Measurements from ENCODE around the gene CYP27B1. TPM values are rescaled to one million over a fixed set of nuclear protein-coding genes. Genes with fewer than 3 reads are reported as not detected.

CYP27B1 gene
- total and polyA plus RNA-seq, 9 of the 15 experiments (the other 6 are each of a cell fraction or from before 2014, with no cell fraction given): 0.18 to 4.2 (median 1.8) TPM

DNA sequence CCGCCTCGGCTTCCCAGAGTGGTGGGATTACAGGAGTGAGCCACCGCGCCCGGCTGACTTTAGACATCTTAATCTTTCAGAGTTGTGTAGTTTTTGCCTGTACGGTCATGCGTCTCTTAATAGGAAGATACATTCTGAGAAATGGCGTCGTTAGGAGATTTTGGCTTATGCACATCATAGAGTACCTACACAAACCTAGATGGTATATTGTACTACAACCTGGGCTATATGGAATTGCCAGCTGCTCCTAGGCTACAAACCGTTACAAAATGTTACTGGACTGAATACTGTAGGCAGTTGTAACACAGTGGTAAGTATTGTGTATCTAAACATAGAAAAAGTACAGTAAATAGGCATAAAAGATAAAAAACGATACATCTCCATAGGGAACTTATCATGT is 17.0 kb upstream of the CYP27B1 start:
- Histone ChIP-seq H3K36me3 (ENCODE audit: control insufficient read depth, insufficient read depth, low read length) (peaks cover 57% of the 10 kb centered on the region), H3K27ac (ENCODE audit: extremely low read depth, low read depth, low read length) (no peak overlapping the region), H3K4me3 (no peak overlapping the region), H3K9me1 (ENCODE audit: control insufficient read depth, insufficient read depth, low read length) (no peaks in the 10 kb centered on the region), H3K4me2 (ENCODE audit: insufficient read depth, low read length) (peak overlapping the region; percentile 96), H3K79me2 (ENCODE audit: control insufficient read depth, insufficient read depth, low read length) (peaks cover 28% of the 10 kb centered on the region), H3K4me1 (replicated peaks in 1 of 2; ENCODE audit: control insufficient read depth in 2 of 2, insufficient read depth in 2 of 2, low read length in 2 of 2) (peaks cover 8 to 12% of the 10 kb centered on the region in 2 experiments; a peak in 4 of 5 replicates), H3K27me3 (ENCODE audit: control insufficient read depth in 2 of 2, insufficient read depth in 2 of 2, low read length in 2 of 2) (no peaks in the 10 kb centered on the region), H2AFZ (ENCODE audit: low read depth, low read length) (no peak overlapping the region), H4K20me1 (replicated peaks; ENCODE audit: control insufficient read depth, insufficient read depth, low read length) (no peaks in the 10 kb centered on the region), H3K9me3 (replicated peaks; ENCODE audit: control insufficient read depth, insufficient read depth, low read depth, low read length) (no peaks in the 10 kb centered on the region), H3K9ac (ENCODE audit: insufficient read depth in 1 of 2, low read depth in 2 of 2, low read length in 2 of 2) (peak overlapping the region in 1 of 2 experiments; percentile 99; a peak in 1 of 4 replicates)
- TF ChIP-seq, protein P1, sequence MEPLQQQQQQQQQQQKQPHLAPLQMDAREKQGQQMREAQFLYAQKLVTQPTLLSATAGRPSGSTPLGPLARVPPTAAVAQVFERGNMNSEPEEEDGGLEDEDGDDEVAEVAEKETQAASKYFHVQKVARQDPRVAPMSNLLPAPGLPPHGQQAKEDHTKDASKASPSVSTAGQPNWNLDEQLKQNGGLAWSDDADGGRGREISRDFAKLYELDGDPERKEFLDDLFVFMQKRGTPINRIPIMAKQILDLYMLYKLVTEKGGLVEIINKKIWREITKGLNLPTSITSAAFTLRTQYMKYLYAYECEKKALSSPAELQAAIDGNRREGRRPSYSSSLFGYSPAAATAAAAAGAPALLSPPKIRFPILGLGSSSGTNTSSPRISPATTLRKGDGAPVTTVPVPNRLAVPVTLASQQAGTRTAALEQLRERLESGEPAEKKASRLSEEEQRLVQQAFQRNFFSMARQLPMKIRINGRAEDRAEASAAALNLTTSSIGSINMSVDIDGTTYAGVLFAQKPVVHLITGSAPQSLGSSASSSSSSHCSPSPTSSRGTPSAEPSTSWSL (CRISPR knock-in tag; IDR thresholded peaks at IDR 0.05; ENCODE audit: borderline replicate concordance): no peak
- TF ChIP-seq ARNT (IDR thresholded peaks at IDR 0.05) (no peak), TEAD4 (IDR thresholded peaks at IDR 0.05; ENCODE audit: low read length) (no peak), TEAD4 (CRISPR knock-in tag; IDR thresholded peaks at IDR 0.05; ENCODE audit: borderline replicate concordance) (no peak), NR2C2 (CRISPR knock-in tag; IDR thresholded peaks at IDR 0.05) (no peak), NR2C2 (tag; IDR thresholded peaks at IDR 0.05) (no peak), PURB (CRISPR knock-in tag; IDR thresholded peaks at IDR 0.05; ENCODE audit: low read depth) (no peak), SRF (CRISPR knock-in tag; IDR thresholded peaks at IDR 0.05) (no peak)
- ATAC-seq: no peak
- 74% methylated on average over 10 of the region's 11 CpGs for WGBS (ENCODE audit: insufficient coverage, low coverage, missing lambda C conversion rate)
- CTCF ChIA-PET (ENCODE audit: low intra/inter-chr PET ratio): interaction anchor here (1.9 kb wide), 1 partner anchor 120 kb away, joined by 14 read pairs; no protein-coding TSS in a partner anchor
- TSS peak; percentile 56 for BruUV-seq (replicated peaks)
- no peak for DNase-seq (ENCODE audit: extremely low read depth in 1 of 4, low spot score in 3 of 4)
- in situ Hi-C loops (cut with MboI): no loop called here
- POLR2A ChIA-PET: interaction anchor here (1.0 to 1.3 kb wide), 4 partner anchors 11 to 27 kb away, joined by 3 to 5 read pairs (median 4); partner anchors contain the start of gene CYP27B1
- intact Hi-C loops (cut with micrococcal nuclease): no loop called here
- no peak for FAIRE-seq
